ENCODE measurements around the gene C2CD2. TPM values are rescaled to one million over a fixed set of nuclear protein-coding genes. Genes with fewer than 3 reads are reported as not detected.

The C2CD2 gene
- total RNA-seq, 4 donors from 2014 or later: 6.7 to 22.3 (median 17.3) TPM

GRCh38 chr21:41906770-41907169 lies 47.0 kb downstream of the C2CD2 start:
- Histone ChIP-seq H3K9me3 (no peaks in the 10 kb centered on the region), H3K36me3 (peaks cover 0 to 59% (median 0%) of the 10 kb centered on the region in 3 donors), H3K27me3 (no peaks in the 10 kb centered on the region), H3K4me3 (no peak overlapping the region), H3K27ac (no peak overlapping the region), H3K4me1 (no peaks in the 10 kb centered on the region)
- no peak for DNase-seq
- TF ChIP-seq POLR2A (IDR thresholded peaks at IDR 0.05) (no peak), CTCF (IDR thresholded peaks at IDR 0.05) (no peak)

GRCh38 chr21:41903559-41904351 lies 50.1 kb downstream of the C2CD2 start:
- DNase-seq: no peak
- H3K36me3 ChIP-seq: peaks cover 0 to 64% (median 0%) of the 10 kb centered on the region in 3 donors
- no peaks in the 10 kb centered on the region for H3K27me3 ChIP-seq
- H3K9me3 ChIP-seq: no peaks in the 10 kb centered on the region
- no peaks in the 10 kb centered on the region for H3K4me1 ChIP-seq
- TF ChIP-seq CTCF (IDR thresholded peaks at IDR 0.05) (no peak), POLR2A (IDR thresholded peaks at IDR 0.05) (no peak)
- no peak overlapping the region for H3K27ac ChIP-seq
- no peak overlapping the region for H3K4me3 ChIP-seq

- Histone ChIP-seq H3K4me1 (no peaks in the 10 kb centered on the region), H3K27ac (no peak overlapping the region), H3K36me3 (peaks cover 0 to 66% (median 0%) of the 10 kb centered on the region in 3 donors), H3K4me3 (no peak overlapping the region), H3K9me3 (no peaks in the 10 kb centered on the region), H3K27me3 (no peaks in the 10 kb centered on the region)
- no peak for TF ChIP-seq CTCF (IDR thresholded peaks at IDR 0.05)
- TF ChIP-seq POLR2A (IDR thresholded peaks at IDR 0.05): no peak
- no peak for DNase-seq
Observed at GRCh38 chr21:41902946-41903345, 50.9 kb downstream of the C2CD2 start.

GRCh38 chr21:41901782-41902181 lies 52.0 kb downstream of the C2CD2 start:
- DNase-seq: no peak
- H3K4me1 ChIP-seq: no peaks in the 10 kb centered on the region
- TF ChIP-seq CTCF (IDR thresholded peaks at IDR 0.05) (no peak), POLR2A (IDR thresholded peaks at IDR 0.05) (no peak)
- peaks cover 0 to 55% (median 0%) of the 10 kb centered on the region in 3 donors for H3K36me3 ChIP-seq
- no peaks in the 10 kb centered on the region for H3K9me3 ChIP-seq
- H3K4me3 ChIP-seq: no peak overlapping the region
- no peak overlapping the region for H3K27ac ChIP-seq
- H3K27me3 ChIP-seq: no peaks in the 10 kb centered on the region

GRCh38 chr21:41901099-41901498 lies 52.7 kb downstream of the C2CD2 start:
- DNase-seq: no peak
- Histone ChIP-seq H3K27ac (no peak overlapping the region), H3K36me3 (peaks cover 0 to 48% (median 0%) of the 10 kb centered on the region in 3 donors), H3K27me3 (no peaks in the 10 kb centered on the region), H3K4me1 (no peaks in the 10 kb centered on the region), H3K9me3 (no peaks in the 10 kb centered on the region), H3K4me3 (no peak overlapping the region)
- TF ChIP-seq CTCF (IDR thresholded peaks at IDR 0.05) (no peak), POLR2A (IDR thresholded peaks at IDR 0.05) (no peak)

All from Peyer's patch (tissue), 4 donors.